ENCODE data around the gene NEURL1.
"Not testable (repeated sequence)": the region's sequence is repeated elsewhere in the genome, so short reads cannot be mapped to it uniquely, and the experiment has no call there.

NEURL1 gene

DNA sequence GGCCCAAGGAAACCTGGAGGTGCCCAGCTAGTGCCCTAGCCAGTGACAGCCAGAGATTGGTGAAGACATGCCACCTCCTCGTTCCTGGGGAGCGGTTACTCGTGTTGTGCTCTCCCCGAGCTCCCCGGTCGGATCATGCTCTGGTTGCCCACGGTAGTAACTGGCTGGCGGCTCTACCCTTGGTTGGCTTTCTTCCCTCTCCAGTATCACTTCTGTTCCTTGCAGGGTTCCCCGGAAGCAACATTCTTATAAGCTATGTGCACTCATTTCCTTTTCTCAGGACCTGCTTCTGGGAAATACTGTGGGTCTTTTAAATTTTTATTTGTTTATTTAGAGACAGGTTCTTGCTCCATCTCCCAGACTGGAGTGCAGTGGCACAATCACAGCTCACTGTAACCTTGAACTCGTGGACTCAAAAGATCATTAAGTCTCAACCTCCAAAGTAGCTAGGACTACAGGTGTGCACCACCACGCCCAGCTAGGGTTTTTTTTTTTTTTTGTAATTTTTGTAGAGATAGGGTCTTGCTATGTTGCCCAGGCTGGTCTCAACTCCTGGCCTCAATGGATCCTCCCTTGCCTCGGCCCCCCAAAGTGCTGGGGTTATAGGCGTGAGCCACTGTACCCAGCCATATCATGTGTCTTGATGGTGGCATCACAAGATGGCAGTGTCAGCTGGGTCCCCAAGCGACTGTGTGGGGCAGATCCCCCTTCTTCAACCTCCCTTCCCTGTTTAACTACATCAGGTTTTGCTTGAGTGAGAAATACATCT, 27.9 kb upstream of the NEURL1 start:
- no peak for DNase-seq (ENCODE audit: low read depth in 2 of 2)

DNA sequence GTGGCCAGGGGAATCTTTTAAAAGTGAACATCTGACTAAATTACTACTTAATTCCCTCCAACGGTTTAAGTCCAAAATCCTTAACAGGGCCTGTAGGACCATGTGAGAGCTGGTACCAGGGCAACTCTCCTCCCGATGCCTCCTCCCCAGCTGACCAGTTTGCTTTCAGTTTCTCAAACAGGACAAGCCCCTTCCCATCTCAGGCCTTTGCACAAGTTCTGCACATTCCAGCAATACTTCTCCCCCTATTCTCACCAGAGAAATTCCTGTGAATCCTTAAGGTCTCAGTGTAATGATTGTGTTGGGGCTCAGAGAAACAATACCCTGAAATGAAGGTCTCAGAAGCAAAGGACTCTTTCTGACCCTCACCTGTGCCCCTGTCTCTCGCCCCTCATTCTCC, 26.8 kb upstream of the NEURL1 start:
- no peak for DNase-seq (ENCODE audit: low read depth in 2 of 2)

DNA sequence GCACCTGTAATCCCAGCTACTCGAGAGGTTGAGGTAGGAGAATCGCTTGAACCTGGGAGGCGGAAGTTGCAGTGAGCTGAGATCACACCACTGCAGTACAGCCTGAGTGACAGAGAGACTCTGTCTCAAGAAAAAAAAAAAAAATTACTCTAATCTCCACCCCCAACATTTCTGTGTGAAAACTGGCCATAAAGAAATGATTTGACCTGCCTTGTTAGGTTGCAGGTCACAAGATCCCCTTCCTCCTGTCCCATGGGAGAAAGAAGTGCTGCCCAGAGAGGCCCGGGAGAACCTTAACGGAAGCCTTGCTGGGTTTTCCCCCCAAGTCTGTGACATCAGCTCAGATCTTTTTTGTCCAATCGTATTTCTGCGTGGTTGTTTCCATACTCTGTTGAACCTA, 26.1 kb upstream of the NEURL1 start:
- DNase-seq (ENCODE audit: low read depth in 2 of 2): no peak

DNA sequence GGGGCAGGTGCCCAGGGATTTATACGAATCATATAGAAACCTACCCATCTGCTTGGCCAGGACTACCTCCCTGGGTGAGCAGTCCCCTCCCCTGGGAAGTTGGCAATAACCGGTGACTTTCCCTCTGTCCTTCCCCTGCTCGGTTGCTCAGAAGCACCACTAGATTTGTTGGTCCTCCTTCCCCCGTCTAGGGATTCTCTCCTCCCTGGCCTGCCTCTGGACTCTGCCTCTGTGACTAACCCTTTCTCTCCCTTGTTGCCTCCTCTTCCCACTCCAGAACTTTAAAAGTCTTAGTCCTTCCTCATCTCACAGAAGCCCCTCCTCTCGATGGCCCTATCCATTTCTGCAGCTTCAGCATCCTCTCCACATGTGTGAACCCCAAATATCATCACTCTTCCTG, 24.3 kb upstream of the NEURL1 start:
- no peak for DNase-seq (ENCODE audit: low read depth in 2 of 2)

DNA sequence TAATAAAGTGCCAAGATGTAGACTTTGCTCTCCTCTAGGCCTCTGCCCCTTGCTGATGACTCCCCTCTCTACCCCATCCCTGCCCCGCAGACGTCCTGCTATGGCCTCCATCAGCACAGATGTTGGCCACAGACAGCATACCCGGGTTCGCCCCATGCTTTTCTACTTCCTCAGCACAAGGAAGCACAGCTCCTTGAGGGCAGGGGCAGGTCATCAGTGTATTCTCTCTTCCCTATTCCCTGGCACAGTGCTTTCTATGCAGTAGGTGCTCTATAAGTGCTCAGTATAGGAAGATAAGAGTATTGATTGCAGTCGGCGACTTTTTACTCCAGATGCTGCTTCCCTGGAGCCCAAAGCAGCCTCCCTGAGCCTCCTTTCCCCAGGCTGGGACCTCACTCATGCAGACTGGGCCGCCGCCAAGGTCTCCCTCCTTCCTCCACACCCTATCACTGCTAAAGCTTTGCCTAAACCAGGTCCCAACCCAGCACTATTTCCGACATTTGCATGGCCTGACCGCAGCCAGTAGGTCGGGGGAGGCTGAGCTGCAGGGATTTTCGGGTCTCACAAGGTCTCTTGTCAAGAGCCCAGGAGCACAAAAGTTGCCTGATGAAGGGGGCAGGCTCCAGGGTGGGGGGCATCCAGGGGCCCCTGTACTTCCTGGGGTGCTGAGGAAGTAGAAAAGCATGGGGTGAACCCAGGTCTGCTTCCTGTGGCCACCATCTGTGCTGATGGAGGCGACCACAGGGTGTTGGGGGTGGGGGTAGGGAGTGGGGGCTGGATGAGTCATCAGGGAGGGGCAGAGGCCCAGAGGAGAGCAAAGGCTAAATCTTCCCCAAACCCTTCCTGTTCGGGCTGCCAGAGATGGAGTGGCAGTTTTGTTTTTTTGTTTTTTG, 22.5 kb upstream of the NEURL1 start:
- peak; percentile 45 to 46 for DNase-seq (ENCODE audit: low read depth in 2 of 2)

DNA sequence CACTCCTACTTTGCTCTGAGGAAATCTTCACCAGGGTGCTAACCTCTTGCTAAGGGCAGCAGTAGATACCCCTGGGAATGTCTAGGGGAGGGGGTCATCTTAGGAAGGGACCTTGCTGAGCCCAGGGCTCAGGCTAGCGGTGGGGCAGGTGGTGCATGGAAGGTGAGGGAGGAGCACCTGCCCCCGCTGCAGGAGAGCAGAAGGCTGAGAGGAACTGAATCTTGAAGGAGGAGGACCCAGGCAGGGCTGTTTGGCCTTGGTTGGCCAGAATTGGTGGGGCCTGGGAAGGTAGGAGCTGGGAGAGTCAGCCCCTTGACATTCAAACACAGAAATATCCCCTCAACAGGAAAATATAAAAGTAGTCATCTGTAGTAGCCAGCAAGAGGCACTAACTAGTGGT, 21.5 kb upstream of the NEURL1 start:
- DNase-seq (ENCODE audit: low read depth in 2 of 2): no peak

DNA sequence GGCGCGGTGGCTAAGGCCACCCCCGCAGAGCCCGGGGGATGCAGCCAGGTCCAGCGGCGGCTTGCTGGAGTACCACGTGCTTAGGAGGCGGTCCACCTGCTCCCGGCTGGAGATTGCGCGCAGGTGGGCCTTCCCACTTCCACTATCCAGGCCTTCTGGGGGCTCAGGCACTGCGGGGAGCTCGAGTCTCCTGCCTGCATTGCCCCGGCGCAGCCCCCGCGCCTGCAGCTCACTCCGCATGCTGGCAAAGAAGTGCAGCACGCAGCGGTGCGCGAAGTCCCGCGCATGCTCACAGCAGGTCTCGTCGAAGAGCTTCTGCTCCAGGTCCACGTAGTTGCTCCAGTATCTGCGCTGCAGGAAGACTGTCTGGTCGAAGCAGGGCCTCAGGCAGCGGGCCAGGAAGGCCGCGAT, 20.2 kb upstream of the NEURL1 start:
- no peak for DNase-seq (ENCODE audit: low read depth in 2 of 2)

DNA sequence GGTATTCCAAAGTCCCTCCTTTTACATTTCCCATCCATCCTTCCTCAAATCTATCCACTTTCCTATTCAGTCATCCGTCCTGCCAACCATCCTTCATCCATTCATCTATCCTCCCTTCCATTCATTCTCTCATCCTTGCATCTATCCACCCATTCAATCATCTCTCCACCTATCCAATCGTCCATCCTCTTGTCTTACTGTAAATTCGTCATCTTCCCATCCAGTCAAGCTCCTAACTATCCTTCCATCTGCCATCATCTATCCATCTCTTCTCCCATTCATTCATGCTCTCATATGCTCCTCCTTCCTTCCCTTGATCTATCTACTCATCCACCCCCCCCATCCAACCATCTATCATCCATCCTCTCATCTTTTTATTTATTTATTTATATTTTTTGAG, 19.4 kb upstream of the NEURL1 start:
- DNase-seq (ENCODE audit: low read depth in 2 of 2): no peak

DNA sequence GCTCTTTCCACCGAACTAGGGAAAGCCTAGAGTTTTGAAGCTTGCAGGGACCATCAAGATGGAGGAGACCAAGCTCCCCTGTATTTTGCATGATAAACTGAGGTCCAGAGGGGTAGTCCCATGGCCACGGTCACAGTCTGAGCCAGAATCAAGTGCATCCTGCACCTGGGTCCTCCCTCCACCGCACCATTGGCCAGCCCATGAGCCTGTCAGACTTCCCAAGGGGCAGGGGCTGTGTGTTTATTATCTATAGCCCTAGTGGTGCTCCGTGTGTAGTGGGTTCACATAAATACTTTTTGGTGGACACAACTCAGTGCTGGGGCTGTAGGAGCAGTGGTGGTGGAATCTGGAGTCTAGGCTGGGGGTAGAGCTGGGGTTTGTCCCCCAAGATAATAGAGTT, 18.1 kb upstream of the NEURL1 start:
- DNase-seq (ENCODE audit: low read depth in 2 of 2): no peak

DNA sequence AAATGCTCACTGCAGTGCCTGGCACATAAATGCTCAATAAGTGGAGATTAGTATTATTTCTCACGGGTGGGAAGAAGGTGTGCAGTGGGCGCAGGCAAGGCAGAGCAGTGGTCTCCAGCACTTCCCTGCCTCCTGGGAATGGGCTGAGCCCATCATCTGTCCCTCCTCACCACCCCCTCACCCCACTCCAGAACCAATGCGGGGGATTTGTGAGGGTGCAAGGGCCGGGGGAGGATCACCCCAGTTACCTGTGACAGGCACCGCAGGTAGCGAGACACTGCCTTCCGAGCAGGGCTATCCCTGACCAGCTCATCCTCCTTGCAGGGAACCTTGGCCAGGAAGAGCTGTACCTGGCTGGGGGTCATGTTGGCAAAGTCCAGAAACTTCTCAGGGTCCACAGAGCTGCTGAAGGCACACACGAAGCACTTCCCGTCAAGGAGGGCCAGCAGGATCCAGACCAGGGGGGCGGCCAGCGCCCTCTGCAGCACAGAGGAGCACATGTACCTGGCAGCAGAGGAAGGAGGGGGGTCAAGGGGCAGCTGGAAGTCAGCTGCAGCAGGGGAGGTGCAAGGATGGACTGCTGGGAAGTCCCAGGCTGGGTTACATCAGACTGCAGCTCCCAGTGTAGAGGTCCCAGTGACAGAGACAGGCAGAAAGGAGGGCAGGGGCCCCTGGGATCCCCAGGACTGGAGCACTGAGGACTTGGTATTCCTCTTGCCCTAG, 17.3 kb upstream of the NEURL1 start:
- DNase-seq (ENCODE audit: low read depth in 2 of 2): no peak

DNA sequence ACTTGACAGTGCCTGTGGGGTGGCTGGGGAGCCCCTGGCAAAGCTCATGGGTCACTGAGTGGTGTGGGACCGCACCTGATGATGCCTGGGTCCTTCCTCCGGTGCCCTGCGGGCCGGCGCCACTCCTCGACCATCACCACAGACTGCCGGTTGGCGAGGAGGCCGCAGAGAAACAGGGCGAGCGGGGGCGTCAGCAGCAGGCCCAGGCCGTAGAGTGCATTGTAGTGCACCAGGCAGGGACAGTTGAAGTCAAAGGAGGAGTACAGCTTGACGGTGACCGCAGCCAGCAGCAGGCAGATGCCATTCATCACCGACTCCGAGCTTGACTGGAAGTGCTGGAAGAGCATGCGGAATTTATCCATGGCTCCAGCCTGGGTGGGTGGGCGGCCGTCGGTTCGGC, 14.8 kb upstream of the NEURL1 start:
- no peak for DNase-seq (ENCODE audit: low read depth in 2 of 2)

DNA sequence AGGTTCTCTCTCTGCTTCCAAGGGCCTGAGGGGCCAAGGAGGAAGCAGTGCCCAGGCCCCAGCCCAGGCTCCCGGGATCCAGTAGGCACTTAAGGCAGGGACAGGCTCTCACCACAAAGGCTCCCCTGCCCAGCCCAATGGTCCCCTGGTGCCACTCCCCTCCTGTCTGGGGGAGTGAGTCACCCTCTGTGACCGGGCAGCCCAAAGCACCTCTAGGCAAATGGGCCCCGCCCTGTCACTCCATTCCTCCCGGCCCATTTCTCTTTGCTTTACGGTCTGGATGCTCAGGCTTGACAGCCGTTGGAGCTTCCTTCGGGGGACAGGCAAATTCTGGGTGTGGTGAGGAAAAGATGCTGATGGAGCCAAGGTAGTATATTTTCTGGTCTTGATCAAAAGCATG, 14.4 kb upstream of the NEURL1 start, which contains the start of gene CALHM3:
TSS of gene CALHM3 (minus strand) at position 106 of the 400 bp plus-strand sequence. CDS start 208 bp downstream, outside the sequence.
- no peak for DNase-seq (ENCODE audit: low read depth in 2 of 2)

DNA sequence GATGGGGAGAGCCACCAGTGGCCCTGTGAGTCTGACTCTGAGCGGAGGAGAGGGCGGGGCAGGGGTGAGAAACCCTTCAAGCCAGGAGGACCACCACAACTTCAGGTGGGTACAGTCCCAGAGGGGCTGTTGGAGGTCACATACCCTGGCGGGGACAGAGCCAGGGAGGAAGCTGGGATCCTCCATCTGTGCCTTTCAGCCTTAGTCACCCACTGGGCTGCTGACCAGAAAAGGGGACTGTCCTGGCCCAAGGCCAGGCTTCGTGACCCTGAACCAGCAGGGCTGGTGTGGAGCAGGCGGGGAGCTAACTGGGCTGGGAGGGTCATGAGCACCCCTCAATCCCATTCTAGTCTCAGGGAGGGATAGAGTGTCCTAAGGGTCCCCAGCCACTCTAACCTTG, 13.0 kb upstream of the NEURL1 start:
- DNase-seq (ENCODE audit: low read depth in 2 of 2): no peak

DNA sequence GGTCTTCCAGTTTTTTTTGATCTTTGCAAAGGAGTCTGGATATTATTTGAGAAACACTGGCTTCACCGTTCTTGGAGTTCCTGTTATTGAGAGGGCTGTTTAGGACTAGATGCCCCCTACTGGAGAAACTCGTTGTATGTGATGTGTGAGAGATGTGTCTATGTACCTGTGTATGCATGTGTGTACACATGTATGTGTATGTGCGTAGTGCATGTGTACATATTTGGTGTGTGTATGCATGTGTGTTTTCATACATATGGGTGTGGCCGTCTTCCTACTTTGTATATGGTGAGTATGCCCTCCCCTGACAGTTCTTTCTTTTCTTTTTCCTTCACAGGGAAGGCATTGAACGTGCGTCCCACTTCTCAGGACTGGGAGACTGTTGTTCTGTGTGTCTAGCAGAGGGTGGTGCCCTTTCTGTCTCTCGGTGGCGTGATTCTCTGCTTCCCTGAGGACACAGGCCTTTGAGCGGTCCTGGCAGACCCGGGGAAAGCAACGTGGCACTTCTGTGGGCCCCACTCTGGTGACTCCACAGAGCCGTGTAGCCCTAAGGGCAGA, 11.5 kb upstream of the NEURL1 start:
- DNase-seq (ENCODE audit: low read depth in 2 of 2): no peak

DNA sequence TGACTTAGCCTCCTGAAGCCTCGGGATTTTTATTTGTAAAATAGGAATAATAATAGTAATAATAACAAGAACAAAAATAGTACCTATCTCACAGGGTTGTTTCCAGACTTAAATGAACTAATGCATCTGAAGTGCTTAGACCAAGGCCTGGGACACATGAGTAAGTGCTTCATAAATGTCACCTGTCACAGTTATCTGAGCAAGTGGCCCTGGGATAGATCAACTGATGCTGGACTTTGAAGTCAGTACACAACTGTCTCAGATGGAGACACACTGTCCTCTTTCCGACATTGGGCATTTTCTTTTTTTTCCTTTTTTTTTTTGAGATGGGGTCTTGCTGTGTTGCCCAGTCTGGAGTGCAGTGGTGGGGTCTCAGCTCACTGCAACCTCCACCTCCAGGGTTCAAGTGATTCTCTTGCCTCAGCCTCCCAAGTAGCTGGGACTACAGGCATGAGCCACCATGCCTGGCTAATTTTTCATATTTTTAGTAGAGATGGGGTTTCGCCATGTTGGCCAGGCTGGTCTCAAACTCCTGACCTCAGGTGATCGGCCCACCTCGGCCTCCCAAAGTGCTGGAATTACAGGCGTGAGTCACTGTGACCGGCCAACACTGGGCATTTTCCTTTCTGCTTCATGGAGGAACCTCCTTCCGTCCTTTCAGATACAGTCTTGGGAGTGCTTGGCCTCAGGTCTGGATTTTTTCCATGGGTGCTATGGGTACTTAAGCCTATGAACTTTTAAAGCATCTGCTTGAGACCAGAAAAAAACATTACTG, 6.7 kb upstream of the NEURL1 start:
- DNase-seq (ENCODE audit: low read depth in 2 of 2): not testable (repeated sequence)

DNA sequence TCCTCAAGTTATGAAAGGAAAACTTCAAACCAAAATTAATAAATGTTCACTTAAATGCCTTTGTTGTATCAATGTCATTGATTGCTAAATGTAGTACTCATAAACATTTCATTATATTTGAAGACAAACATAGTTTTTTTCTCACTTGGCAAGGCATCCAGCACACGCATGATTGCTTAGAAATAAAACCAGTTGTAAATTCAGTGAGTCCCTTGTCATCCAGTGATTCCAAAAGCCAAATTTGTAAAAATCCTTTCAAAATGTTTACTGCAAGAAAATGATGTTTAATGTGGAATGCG, 6.1 kb upstream of the NEURL1 start:
- no peak for DNase-seq (ENCODE audit: low read depth in 2 of 2)

DNA sequence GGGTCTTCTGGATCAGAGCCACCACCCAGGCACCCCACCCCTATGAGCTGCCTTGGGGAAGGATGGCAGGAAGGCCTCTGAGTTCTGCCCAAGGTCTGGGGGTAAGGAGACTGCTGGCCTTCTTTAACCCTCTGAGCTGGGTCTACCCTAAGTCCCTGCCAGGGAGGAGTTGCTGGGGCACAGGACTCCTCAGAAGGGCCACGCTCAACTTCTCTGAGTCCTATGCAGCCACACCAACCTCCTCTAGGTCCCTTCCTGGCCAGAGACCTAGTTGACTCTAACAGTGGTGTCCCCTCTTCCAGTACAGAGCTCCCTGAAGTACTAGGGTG, 2.6 kb upstream of the NEURL1 start:
- no peak for DNase-seq (ENCODE audit: low read depth in 2 of 2)

DNA sequence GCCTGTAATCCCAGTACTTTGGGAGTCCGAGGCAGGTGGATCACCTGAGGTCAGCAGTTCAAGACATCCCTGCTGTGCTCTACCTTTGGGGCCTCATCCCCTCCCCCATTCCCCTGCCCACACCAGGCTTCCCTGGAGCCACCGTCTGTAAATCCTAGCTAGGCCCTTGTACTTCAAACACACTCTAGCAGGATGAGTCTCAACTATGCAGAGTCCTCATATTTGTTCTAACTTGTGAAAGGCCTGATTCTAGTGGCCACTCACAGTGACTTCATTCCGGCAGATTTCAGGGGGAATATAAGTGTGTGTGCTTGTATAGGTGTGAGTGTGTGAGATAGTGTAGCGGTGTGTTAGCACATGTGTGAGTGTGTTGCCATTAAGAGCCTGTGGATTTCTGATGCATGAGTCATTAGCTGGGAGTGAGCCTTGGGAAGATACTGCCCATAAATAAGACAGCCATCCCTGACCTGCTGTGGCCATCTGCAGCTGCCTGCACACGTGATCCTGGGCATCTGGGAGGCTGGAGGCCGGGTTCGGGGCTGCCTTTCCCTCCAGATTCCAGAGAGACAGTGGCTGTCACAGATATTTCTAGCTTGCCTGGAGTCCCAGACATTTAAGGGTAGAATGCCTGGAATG, 1.7 kb upstream of the NEURL1 start:
- DNase-seq (ENCODE audit: low read depth in 2 of 2): no peak

DNA sequence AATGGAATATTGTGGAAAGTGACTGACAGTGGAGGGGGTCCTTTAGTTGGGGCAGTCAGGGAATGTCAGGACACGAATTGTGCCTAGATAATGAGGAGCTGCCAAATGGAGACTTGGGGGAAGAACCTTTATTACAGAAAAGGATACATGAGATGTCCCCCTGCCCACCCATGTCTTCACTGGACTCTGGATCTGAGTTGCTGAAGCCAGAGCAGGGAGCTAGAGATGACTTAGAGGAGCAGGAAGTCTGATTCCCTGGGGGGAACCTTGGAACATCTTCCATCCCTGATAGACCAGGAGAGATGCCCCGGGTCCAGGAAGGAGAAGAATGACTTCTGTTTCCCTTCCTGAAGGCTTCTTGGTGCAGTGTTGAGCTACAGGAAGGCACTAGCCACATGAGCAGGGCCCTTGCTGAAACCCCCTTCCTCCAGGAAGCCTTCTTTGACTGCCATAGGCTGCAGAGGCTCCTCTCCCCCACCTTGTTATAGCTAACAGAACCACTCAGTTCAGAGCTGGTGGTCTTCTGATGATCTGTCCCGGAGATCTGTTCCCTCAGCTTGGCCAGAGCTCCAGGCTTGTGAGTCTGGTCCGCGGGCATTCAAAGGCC, 747 bp upstream of the NEURL1 start:
- DNase-seq (ENCODE audit: low read depth in 2 of 2): no peak

Measured in stimulated activated CD8-positive, alpha-beta memory T cell treated with anti-CD3 and anti-CD28 coated beads, Interleukin-7, amount 100 ng/mL, for 1 hour (primary cell).